CD14-positive monocyte (primary cell): Measurements from ENCODE around the gene LIAS. TPM values are rescaled to one million over a fixed set of nuclear protein-coding genes. Genes with fewer than 3 reads are reported as not detected.
A peak's percentile ranks its signal among the peaks of the same experiment; 100 is the strongest.

Experiments used
- DNase-seq, 3 donors: peaks; one replicate each; pipeline ENCODE4 v3.0.0-alpha.2; 2011 to 2022
- H2AFZ ChIP-seq: 2 replicates; pipeline ENCODE4 v1.6.0; 2012; ENCODE audit warnings: mild to moderate bottlenecking, low read depth, low read length, inconsistent platforms; ENCODE audit not compliant: insufficient read depth, poor library complexity, severe bottlenecking
- H3K27ac ChIP-seq, 2 donors: 1 replicate in 1 of 2; 2 replicates in 1 of 2; pipeline ENCODE4 v1.5.1; 2012 to 2013; ENCODE audit warnings: low read length in 2 of 2, control low read depth in 1 of 2, inconsistent platforms in 1 of 2, low read depth in 1 of 2, mild to moderate bottlenecking in 1 of 2
- H3K27me3 ChIP-seq, 2 donors: one replicate each; pipeline versions ENCODE4 v1.6.0 to v1.6.1; 2011 to 2013; ENCODE audit warnings: low read length in 2 of 2; ENCODE audit not compliant: control insufficient read depth in 2 of 2, insufficient read depth in 2 of 2
- H3K36me3 ChIP-seq, 2 donors: replicated peaks in 1 of 2; 1 replicate in 1 of 2; 2 replicates in 1 of 2; pipeline versions ENCODE4 v1.5.1 to v1.6.1; 2012 to 2013; ENCODE audit warnings: low read length in 2 of 2, control low read depth in 1 of 2, inconsistent platforms in 1 of 2, mild to moderate bottlenecking in 1 of 2; ENCODE audit not compliant: insufficient read depth in 2 of 2, control insufficient read depth in 1 of 2
- H3K4me1 ChIP-seq, 2 donors: 1 replicate in 1 of 2; 2 replicates in 1 of 2; pipeline versions ENCODE4 v1.5.1 to v1.6.1; 2012 to 2013; ENCODE audit warnings: low read length in 2 of 2, control low read depth in 1 of 2, inconsistent platforms in 1 of 2, mild to moderate bottlenecking in 1 of 2, moderate library complexity in 1 of 2; ENCODE audit not compliant: insufficient read depth in 2 of 2, control insufficient read depth in 1 of 2
- H3K4me2 ChIP-seq: replicated peaks from 2 replicates; pipeline ENCODE3; 2012; ENCODE audit warnings: low read length, moderate library complexity, mild to moderate bottlenecking; ENCODE audit not compliant: poor library complexity, severe bottlenecking; ENCODE audit errors: extremely low read depth
- H3K4me3 ChIP-seq, 3 experiments: fragments of 200-600 bp in 1 of 3; sonication (generic) in 1 of 3; replicated peaks in 1 of 3; 1 replicate in 2 of 3; 2 replicates in 1 of 3; pipeline ENCODE4 v1.5.1; 2011 to 2013; ENCODE audit warnings: low read length in 3 of 3, mild to moderate bottlenecking in 3 of 3, control low read depth in 2 of 3, low read depth in 2 of 3, inconsistent platforms in 1 of 3, moderate library complexity in 1 of 3
- H3K79me2 ChIP-seq: 2 replicates; pipeline ENCODE4 v1.6.0; 2012; ENCODE audit warnings: mild to moderate bottlenecking, control low read depth, inconsistent platforms, low read length, moderate library complexity; ENCODE audit not compliant: insufficient read depth
- H3K9ac ChIP-seq: 2 replicates; pipeline ENCODE4 v1.6.0; 2017; ENCODE audit warnings: low read length, mild to moderate bottlenecking; ENCODE audit not compliant: insufficient read depth, poor library complexity, severe bottlenecking
- H3K9me3 ChIP-seq, 2 donors: replicated peaks in 1 of 2; 1 replicate in 1 of 2; 2 replicates in 1 of 2; pipeline versions ENCODE4 v1.5.1 to v1.6.1; 2012 to 2013; ENCODE audit warnings: low read length in 2 of 2, control low read depth in 1 of 2; ENCODE audit not compliant: control insufficient read depth in 1 of 2, insufficient read depth in 1 of 2
- H4K20me1 ChIP-seq: 2 replicates; pipeline ENCODE4 v1.6.0; 2012; ENCODE audit warnings: mild to moderate bottlenecking, low read length, control low read depth, moderate library complexity; ENCODE audit not compliant: insufficient read depth
- H3K27ac Mint-ChIP-seq, 7 donors: one replicate each; pipeline ENCODE4 v1.8.0; 2020; ENCODE audit warnings: mild to moderate bottlenecking in 7 of 7, mixed read lengths in 7 of 7, moderate library complexity in 6 of 7, inconsistent platforms in 2 of 7
- H3K27me3 Mint-ChIP-seq, 3 donors: one replicate each; pipeline ENCODE4 v1.8.0; 2021 to 2022; ENCODE audit warnings: low read depth in 3 of 3, mild to moderate bottlenecking in 3 of 3, mixed read lengths in 3 of 3, moderate library complexity in 3 of 3, inconsistent platforms in 1 of 3
- H3K36me3 Mint-ChIP-seq, 2 donors: one replicate each; pipeline ENCODE4 v1.8.0; 2020; ENCODE audit warnings: mixed read lengths in 2 of 2, inconsistent platforms in 1 of 2, mild to moderate bottlenecking in 1 of 2
- H3K4me1 Mint-ChIP-seq: one replicate; pipeline ENCODE4 v1.8.0; 2020; ENCODE audit warnings: mild to moderate bottlenecking, mixed read lengths
- H3K4me3 Mint-ChIP-seq, 2 donors: one replicate each; pipeline ENCODE4 v1.8.0; 2020; ENCODE audit warnings: mild to moderate bottlenecking in 2 of 2, mixed read lengths in 2 of 2, moderate library complexity in 1 of 2
- H3K9me3 Mint-ChIP-seq, 7 donors: one replicate each; pipeline ENCODE4 v1.8.0; 2020 to 2022; ENCODE audit warnings: mixed read lengths in 7 of 7, mild to moderate bottlenecking in 6 of 7, moderate library complexity in 6 of 7, inconsistent platforms in 2 of 7
- WGBS: methylation state at CpG from one replicate; pipeline ENCODE4 v1.1.5; 2013; ENCODE audit warnings: missing lambda C conversion rate; ENCODE audit not compliant: insufficient coverage; 5-methylcytosine and 5-hydroxymethylcytosine counted together
- intact Hi-C, 2 donors: fragments of 100-400 bp; cut with micrococcal nuclease; formaldehyde crosslinking; loops; one replicate each; pipeline versions ENCODE4 v1.15.0 to v1.15.1; 2023
- polyA plus RNA-seq, 3 donors: library from polyadenylated mRNA; depleted of rRNA in 1 of 3; unstranded in 2 of 3; stranded (reverse) in 1 of 3; fragments of 300-500 nt in 2 of 3; fragments of >200 nt in 1 of 3; fragmentation: Illumina TruSeq in 2 of 3; gene quantifications; 1 replicate in 2 of 3; 2 replicates in 1 of 3; pipeline ENCODE4 v1.2.3, GENCODE V29; 2012 to 2021
- TF ChIP-seq, protein P1 (sequence below): fragments of 200-600 bp; IDR thresholded peaks from one replicate; pipeline ENCODE4 v1.8.0; 2022; ENCODE audit warnings: antibody characterized with exemption, mild to moderate bottlenecking

The LIAS gene
- polyA plus RNA-seq, 3 donors = 7.2 to 8.9 (median 7.8) TPM

DNA sequence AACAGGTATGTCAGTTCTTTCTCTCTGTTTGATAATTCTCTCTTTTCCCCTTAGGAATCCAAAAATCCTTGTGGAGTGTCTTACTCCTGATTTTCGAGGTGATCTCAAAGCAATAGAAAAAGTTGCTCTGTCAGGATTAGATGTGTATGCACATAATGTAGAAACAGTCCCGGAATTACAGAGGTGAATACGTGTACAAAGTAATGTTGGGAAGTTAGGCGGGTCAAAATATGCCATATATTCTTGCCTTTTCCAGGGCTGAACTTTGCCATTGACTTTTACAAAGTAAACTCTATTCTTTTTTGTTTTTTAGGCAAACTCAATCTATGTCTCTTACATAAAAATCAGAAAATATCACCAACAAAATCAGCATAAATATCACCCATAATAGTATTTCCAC lies 8.6 kb downstream of the LIAS start:
- H3K36me3 Mint-ChIP-seq = peaks cover 26 to 52% of the 10 kb centered on the region in 2 donors
- no peaks in the 10 kb centered on the region for H3K27me3 Mint-ChIP-seq
- H3K79me2 ChIP-seq = no peaks in the 10 kb centered on the region
- H3K9ac ChIP-seq = no peak overlapping the region
- H3K4me1 Mint-ChIP-seq = peaks cover 11% of the 10 kb centered on the region
- 100% methylated on average over 3 of the region's 4 CpGs for WGBS
- H3K4me2 ChIP-seq = no peak overlapping the region
- H3K9me3 Mint-ChIP-seq = no peaks in the 10 kb centered on the region
- intact Hi-C loops = loop anchor here in 1 of 2 donors (10.0 kb wide), 1 partner anchor 57 kb away; the partner anchor contains the start of gene UGDH
- no peaks in the 10 kb centered on the region for H3K9me3 ChIP-seq
- H3K4me3 ChIP-seq = no peak overlapping the region
- TF ChIP-seq, protein P1, sequence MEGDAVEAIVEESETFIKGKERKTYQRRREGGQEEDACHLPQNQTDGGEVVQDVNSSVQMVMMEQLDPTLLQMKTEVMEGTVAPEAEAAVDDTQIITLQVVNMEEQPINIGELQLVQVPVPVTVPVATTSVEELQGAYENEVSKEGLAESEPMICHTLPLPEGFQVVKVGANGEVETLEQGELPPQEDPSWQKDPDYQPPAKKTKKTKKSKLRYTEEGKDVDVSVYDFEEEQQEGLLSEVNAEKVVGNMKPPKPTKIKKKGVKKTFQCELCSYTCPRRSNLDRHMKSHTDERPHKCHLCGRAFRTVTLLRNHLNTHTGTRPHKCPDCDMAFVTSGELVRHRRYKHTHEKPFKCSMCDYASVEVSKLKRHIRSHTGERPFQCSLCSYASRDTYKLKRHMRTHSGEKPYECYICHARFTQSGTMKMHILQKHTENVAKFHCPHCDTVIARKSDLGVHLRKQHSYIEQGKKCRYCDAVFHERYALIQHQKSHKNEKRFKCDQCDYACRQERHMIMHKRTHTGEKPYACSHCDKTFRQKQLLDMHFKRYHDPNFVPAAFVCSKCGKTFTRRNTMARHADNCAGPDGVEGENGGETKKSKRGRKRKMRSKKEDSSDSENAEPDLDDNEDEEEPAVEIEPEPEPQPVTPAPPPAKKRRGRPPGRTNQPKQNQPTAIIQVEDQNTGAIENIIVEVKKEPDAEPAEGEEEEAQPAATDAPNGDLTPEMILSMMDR = no peak
- DNase-seq = no peak
- no peak overlapping the region for H2AFZ ChIP-seq
- H3K4me3 Mint-ChIP-seq = no peak overlapping the region
- H3K27ac Mint-ChIP-seq = no peak overlapping the region
- peaks cover 24 to 53% of the 10 kb centered on the region in 2 donors for H3K36me3 ChIP-seq
- no peaks in the 10 kb centered on the region for H3K27me3 ChIP-seq
- no peaks in the 10 kb centered on the region for H4K20me1 ChIP-seq
- H3K27ac ChIP-seq = no peak overlapping the region
- H3K4me1 ChIP-seq = peaks cover 7 to 10% of the 10 kb centered on the region in 2 donors

DNA sequence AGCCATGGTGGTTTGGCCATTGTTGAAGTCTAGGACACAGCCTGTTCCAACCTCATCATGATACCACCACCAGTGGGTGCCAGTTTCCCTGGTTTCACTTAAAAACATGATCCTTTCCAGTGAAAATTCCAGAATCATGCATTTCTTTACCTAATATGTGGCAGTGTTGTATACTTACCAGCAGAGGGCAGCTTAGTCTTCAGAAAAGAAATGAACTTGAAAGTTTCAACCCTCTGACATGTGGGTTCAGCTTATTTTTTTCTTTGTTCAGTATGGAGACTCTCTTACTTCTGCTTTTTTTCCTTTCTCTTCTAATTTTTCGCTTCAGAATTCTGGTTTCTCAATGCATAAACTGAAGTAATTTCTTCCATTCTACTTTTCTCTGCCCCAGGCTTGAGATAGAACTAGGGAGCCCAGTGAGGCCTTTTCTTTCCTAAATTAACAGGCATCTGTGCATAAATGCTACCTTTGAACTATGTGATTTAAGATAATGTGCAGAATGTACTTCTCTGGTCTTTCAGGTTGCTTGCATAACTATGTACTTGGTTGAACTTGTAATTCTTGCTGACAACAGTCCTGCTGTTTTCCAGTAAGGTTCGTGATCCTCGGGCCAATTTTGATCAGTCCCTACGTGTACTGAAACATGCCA lies 10.7 kb downstream of the LIAS start:
- peak overlapping the region; percentile 81 to 92 (median 89) for H3K27ac Mint-ChIP-seq
- TF ChIP-seq, protein P1 = peak; percentile 83
- H3K9me3 Mint-ChIP-seq = no peaks in the 10 kb centered on the region
- H2AFZ ChIP-seq = peak overlapping the region; percentile 57
- intact Hi-C loops = loop anchor here in 1 of 2 donors (10.0 kb wide), 1 partner anchor 55 kb away; the partner anchor contains the start of gene UGDH
- no peaks in the 10 kb centered on the region for H3K9me3 ChIP-seq
- peak overlapping the region; percentile 48 for H3K4me2 ChIP-seq
- H3K36me3 ChIP-seq = peaks cover 22 to 49% of the 10 kb centered on the region in 2 donors
- H3K36me3 Mint-ChIP-seq = peaks cover 23 to 50% of the 10 kb centered on the region in 2 donors
- no CpG with 5 or more reads among the region's 4 CpGs for WGBS
- peak overlapping the region; percentile 37 for H3K9ac ChIP-seq
- H3K27me3 ChIP-seq = no peaks in the 10 kb centered on the region
- H3K4me3 Mint-ChIP-seq = peak overlapping the region; percentile 24 to 76
- H3K4me1 Mint-ChIP-seq = peaks cover 11% of the 10 kb centered on the region
- no peaks in the 10 kb centered on the region for H3K27me3 Mint-ChIP-seq
- peak overlapping the region; percentile 7 to 46 (median 27) for H3K4me3 ChIP-seq
- peak; percentile 67 to 81 (median 81) for DNase-seq
- H3K79me2 ChIP-seq = no peaks in the 10 kb centered on the region
- peak overlapping the region in 1 of 2 donors; percentile 60 for H3K27ac ChIP-seq
- no peaks in the 10 kb centered on the region for H4K20me1 ChIP-seq
- peaks cover 7 to 10% of the 10 kb centered on the region in 2 donors for H3K4me1 ChIP-seq
